ENCODE data around the gene CERS6. TPM values are rescaled to one million over a fixed set of nuclear protein-coding genes. Genes with fewer than 3 reads are reported as not detected.

The CERS6 gene
- total RNA-seq, 1 experiment from 2014 or later, result 17.3 TPM

DNA sequence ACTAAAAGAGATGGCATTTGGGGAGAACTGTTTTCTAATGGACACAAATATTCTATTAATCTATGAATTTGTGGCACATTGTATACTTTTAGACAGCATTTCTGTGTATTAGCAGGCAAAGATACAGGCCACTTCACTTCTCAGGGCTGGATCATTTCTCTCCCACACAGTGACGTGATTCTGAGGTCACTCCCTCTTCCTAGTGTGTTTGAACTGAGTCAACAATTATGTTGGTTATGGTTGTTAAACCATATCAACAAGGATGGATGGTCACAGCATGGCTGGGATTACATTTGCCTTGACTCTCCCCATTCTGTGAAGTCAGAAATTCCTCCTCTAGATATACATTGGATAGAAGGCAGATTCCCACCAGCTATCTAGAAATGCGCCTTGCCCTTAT is 358.0 kb downstream of the CERS6 start (continued):
- TF ChIP-seq, protein P1, sequence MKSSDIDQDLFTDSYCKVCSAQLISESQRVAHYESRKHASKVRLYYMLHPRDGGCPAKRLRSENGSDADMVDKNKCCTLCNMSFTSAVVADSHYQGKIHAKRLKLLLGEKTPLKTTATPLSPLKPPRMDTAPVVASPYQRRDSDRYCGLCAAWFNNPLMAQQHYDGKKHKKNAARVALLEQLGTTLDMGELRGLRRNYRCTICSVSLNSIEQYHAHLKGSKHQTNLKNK (CRISPR knock-in tag; IDR thresholded peaks at IDR 0.05), result no peak
- TF ChIP-seq, protein P2, sequence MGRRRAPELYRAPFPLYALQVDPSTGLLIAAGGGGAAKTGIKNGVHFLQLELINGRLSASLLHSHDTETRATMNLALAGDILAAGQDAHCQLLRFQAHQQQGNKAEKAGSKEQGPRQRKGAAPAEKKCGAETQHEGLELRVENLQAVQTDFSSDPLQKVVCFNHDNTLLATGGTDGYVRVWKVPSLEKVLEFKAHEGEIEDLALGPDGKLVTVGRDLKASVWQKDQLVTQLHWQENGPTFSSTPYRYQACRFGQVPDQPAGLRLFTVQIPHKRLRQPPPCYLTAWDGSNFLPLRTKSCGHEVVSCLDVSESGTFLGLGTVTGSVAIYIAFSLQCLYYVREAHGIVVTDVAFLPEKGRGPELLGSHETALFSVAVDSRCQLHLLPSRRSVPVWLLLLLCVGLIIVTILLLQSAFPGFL (CRISPR knock-in tag; IDR thresholded peaks at IDR 0.05; ENCODE audit: borderline replicate concordance), result no peak
- TF ChIP-seq ETV6 (CRISPR knock-in tag; IDR thresholded peaks at IDR 0.05) (no peak), GABPB1 (CRISPR knock-in tag; IDR thresholded peaks at IDR 0.05) (no peak), ZNF423 (CRISPR knock-in tag; IDR thresholded peaks at IDR 0.05) (no peak)

DNA sequence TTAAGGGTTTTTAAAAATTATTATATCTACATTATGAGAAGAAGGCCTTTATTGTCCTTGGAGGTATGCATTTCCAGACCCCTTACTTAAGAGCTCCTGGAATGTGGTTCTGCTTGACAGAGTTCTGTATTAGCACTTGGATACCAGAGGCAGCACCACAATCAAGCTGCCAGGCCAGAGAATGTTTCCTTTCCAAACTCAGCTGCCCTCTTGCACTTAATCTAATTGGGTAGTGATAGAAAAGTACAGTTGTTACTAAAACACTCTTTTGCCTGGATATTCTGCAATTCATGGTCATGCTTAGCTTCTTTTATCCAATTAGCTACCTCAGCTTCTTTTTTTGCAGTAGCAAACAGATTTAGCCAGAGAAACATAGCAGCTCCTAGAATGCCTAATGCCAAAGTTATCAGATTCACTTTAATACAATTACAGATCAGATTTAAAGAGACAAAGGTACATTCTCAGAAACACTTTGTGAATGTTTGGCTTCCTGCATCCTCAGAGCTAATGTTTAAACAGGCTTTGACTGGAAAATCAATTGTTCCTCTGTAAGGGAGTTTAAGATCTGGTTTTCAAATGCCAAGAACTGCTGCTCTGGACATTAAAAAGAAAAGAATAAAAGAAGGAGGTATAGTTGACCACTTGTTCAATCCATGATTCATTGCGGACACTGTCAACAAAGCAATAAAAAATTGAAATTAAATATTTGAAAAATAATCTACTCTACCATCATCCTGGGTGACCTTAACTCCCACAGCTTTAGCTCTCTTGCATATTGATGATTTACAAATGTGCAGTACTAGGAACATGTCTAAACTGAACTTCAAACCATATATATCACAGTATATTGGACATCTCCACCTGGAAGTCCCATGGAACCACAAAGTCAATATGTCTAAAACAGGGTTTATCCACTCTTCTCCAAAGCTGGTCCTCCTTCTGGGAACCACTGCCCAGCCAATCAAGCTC is 359.2 kb downstream of the CERS6 start:
- POLR2A ChIA-PET, result interaction anchor here (0.5 kb wide), 1 partner anchor 229 kb away, joined by 3 read pairs; no protein-coding TSS in a partner anchor
- CTCF ChIA-PET, result interaction anchor here (0.9 kb wide), 1 partner anchor 41 kb away, joined by 3 read pairs; no protein-coding TSS in a partner anchor
- TF ChIP-seq CREM (CRISPR knock-in tag; IDR thresholded peaks at IDR 0.05) (no peak), NFYB (CRISPR knock-in tag; conservative IDR thresholded peaks at IDR 0.05; ENCODE audit: low read depth) (no peak), ZNF263 (CRISPR knock-in tag; IDR thresholded peaks at IDR 0.05; ENCODE audit: low read depth) (no peak), ETV6 (CRISPR knock-in tag; IDR thresholded peaks at IDR 0.05) (no peak), IRF2 (CRISPR knock-in tag; IDR thresholded peaks at IDR 0.05; ENCODE audit: borderline replicate concordance, low read depth) (no peak), NFE2L1 (CRISPR knock-in tag; IDR thresholded peaks at IDR 0.05) (no peak), KAT7 (CRISPR knock-in tag; IDR thresholded peaks at IDR 0.05; ENCODE audit: borderline replicate concordance) (no peak), EMX1 (CRISPR knock-in tag; IDR thresholded peaks at IDR 0.05) (no peak), ZBTB21 (CRISPR knock-in tag; IDR thresholded peaks at IDR 0.05; ENCODE audit: borderline replicate concordance) (no peak), NR3C1 (CRISPR knock-in tag; conservative IDR thresholded peaks at IDR 0.05; ENCODE audit: low read depth) (no peak)
- TF ChIP-seq, protein P3, sequence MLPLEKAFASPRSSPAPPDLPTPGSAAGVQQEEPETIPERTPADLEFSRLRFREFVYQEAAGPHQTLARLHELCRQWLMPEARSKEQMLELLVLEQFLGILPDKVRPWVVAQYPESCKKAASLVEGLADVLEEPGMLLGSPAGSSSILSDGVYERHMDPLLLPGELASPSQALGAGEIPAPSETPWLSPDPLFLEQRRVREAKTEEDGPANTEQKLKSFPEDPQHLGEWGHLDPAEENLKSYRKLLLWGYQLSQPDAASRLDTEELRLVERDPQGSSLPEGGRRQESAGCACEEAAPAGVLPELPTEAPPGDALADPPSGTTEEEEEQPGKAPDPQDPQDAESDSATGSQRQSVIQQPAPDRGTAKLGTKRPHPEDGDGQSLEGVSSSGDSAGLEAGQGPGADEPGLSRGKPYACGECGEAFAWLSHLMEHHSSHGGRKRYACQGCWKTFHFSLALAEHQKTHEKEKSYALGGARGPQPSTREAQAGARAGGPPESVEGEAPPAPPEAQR (CRISPR knock-in tag; IDR thresholded peaks at IDR 0.05), result no peak
- TF ChIP-seq, protein P4, sequence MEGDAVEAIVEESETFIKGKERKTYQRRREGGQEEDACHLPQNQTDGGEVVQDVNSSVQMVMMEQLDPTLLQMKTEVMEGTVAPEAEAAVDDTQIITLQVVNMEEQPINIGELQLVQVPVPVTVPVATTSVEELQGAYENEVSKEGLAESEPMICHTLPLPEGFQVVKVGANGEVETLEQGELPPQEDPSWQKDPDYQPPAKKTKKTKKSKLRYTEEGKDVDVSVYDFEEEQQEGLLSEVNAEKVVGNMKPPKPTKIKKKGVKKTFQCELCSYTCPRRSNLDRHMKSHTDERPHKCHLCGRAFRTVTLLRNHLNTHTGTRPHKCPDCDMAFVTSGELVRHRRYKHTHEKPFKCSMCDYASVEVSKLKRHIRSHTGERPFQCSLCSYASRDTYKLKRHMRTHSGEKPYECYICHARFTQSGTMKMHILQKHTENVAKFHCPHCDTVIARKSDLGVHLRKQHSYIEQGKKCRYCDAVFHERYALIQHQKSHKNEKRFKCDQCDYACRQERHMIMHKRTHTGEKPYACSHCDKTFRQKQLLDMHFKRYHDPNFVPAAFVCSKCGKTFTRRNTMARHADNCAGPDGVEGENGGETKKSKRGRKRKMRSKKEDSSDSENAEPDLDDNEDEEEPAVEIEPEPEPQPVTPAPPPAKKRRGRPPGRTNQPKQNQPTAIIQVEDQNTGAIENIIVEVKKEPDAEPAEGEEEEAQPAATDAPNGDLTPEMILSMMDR (IDR thresholded peaks at IDR 0.05), result no peak
- TF ChIP-seq, protein P5, sequence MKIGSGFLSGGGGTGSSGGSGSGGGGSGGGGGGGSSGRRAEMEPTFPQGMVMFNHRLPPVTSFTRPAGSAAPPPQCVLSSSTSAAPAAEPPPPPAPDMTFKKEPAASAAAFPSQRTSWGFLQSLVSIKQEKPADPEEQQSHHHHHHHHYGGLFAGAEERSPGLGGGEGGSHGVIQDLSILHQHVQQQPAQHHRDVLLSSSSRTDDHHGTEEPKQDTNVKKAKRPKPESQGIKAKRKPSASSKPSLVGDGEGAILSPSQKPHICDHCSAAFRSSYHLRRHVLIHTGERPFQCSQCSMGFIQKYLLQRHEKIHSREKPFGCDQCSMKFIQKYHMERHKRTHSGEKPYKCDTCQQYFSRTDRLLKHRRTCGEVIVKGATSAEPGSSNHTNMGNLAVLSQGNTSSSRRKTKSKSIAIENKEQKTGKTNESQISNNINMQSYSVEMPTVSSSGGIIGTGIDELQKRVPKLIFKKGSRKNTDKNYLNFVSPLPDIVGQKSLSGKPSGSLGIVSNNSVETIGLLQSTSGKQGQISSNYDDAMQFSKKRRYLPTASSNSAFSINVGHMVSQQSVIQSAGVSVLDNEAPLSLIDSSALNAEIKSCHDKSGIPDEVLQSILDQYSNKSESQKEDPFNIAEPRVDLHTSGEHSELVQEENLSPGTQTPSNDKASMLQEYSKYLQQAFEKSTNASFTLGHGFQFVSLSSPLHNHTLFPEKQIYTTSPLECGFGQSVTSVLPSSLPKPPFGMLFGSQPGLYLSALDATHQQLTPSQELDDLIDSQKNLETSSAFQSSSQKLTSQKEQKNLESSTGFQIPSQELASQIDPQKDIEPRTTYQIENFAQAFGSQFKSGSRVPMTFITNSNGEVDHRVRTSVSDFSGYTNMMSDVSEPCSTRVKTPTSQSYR (CRISPR knock-in tag; IDR thresholded peaks at IDR 0.05), result no peak
- TF ChIP-seq, protein P6, sequence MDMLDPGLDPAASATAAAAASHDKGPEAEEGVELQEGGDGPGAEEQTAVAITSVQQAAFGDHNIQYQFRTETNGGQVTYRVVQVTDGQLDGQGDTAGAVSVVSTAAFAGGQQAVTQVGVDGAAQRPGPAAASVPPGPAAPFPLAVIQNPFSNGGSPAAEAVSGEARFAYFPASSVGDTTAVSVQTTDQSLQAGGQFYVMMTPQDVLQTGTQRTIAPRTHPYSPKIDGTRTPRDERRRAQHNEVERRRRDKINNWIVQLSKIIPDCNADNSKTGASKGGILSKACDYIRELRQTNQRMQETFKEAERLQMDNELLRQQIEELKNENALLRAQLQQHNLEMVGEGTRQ (CRISPR knock-in tag; IDR thresholded peaks at IDR 0.05), result no peak
- no peaks in the 10 kb centered on the region for H3K27me3 Mint-ChIP-seq (ENCODE audit: low read depth)
- DNase-seq (ENCODE audit: low spot score) (no peak), ATAC-seq (no peak)
- no peak overlapping the region for H3K27ac Mint-ChIP-seq
- no peak overlapping the region for H3K4me3 Mint-ChIP-seq
- peaks cover 20% of the 10 kb centered on the region for H3K4me1 Mint-ChIP-seq
- no peaks in the 10 kb centered on the region for H3K36me3 Mint-ChIP-seq
- no peaks in the 10 kb centered on the region for H3K9me3 Mint-ChIP-seq

Data from WTC11 (cell line).